Stimulated activated memory B cell treated with anti-CD40 and anti-IgM and Interleukin-4, amounts not matched to agents 10 μg/mL and 1 μg/mL and 100 μg/mL, for 72 hours (primary cell): ENCODE measurements around the gene HPS6.

Experiments used
- ATAC-seq: fragments of 150-1000 bp; cut with Tn5 transposase; 2 replicates; pipeline ENCODE4 v1.10.0; 2021
- H3K27ac Mint-ChIP-seq: one replicate; pipeline ENCODE4 v1.8.0; 2022; ENCODE audit warnings: mild to moderate bottlenecking, mixed read lengths
- H3K27me3 Mint-ChIP-seq: one replicate; pipeline ENCODE4 v1.8.0; 2022; ENCODE audit warnings: mixed read lengths
- H3K36me3 Mint-ChIP-seq: one replicate; pipeline ENCODE4 v1.8.0; 2022; ENCODE audit warnings: mixed read lengths
- H3K4me1 Mint-ChIP-seq: one replicate; pipeline ENCODE4 v1.8.0; 2022; ENCODE audit warnings: mixed read lengths
- H3K4me3 Mint-ChIP-seq: one replicate; pipeline ENCODE4 v1.8.0; 2022; ENCODE audit warnings: mild to moderate bottlenecking, moderate library complexity, mixed read lengths
- H3K9me3 Mint-ChIP-seq: one replicate; pipeline ENCODE4 v1.8.0; 2022; ENCODE audit warnings: mixed read lengths

Gene HPS6

DNA sequence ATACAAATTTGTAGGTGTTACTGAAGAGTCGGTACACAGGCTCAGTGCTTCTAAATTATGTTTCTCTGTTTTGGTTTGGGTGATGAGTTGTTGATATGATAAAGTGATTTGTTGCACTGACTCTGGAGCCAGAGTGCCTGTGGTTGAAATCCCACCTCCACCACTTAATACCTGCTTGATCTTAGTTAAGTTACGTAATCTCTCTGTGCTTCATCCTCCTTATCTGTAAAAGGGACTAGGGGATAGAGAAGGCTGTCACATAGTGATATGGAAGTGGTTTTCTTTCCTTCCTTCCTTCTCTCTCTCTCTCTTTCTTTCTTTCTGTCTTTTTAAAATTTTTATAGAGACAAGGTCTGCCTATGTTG is 664 bp upstream of the HPS6 start:
- peak overlapping the region; percentile 94 for H3K27ac Mint-ChIP-seq
- H3K4me1 Mint-ChIP-seq, result peaks cover 43% of the 10 kb centered on the region
- peaks cover 13% of the 10 kb centered on the region for H3K36me3 Mint-ChIP-seq
- H3K27me3 Mint-ChIP-seq, result no peaks in the 10 kb centered on the region
- peak overlapping the region; percentile 95 for H3K4me3 Mint-ChIP-seq
- no peak for ATAC-seq
- no peaks in the 10 kb centered on the region for H3K9me3 Mint-ChIP-seq

DNA sequence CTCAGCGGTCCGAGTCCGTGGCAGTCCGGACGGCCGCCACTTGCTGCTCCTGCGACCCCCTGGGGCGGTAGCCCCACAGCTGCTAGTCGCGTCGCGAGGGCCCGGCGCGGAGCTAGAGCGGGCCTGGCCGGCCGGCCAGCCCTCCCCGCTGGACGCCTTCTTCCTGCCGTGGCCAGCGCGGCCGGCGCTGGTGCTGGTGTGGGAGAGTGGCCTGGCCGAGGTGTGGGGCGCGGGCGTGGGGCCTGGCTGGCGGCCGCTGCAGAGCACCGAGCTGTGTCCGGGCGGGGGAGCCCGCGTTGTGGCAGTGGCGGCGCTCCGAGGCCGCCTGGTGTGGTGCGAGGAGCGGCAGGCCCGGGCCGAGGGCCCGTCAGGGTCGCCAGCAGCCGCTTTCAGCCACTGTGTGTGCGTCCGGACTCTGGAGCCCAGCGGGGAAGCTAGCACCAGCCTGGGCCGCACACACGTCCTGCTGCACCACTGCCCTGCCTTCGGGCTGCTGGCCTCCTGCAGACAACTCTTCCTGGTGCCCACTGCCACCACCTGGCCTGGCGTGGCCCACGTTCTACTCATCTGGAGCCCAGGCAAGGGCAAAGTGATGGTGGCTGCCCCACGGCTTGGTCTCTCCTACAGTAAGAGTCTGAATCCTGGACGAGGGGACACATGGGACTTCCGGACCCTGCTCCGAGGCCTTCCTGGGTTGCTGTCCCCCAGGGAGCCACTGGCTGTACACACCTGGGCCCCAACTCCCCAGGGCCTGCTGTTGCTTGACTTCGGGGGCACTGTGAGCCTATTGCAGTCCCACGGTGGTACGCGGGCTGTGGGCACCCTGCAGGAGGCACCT is 631 bp downstream of the HPS6 start:
- peak overlapping the region; percentile 95 for H3K4me3 Mint-ChIP-seq
- peak; percentile 44 for ATAC-seq
- H3K4me1 Mint-ChIP-seq, result peaks cover 44% of the 10 kb centered on the region
- no peaks in the 10 kb centered on the region for H3K9me3 Mint-ChIP-seq
- peaks cover 13% of the 10 kb centered on the region for H3K36me3 Mint-ChIP-seq
- no peaks in the 10 kb centered on the region for H3K27me3 Mint-ChIP-seq
- peak overlapping the region; percentile 94 for H3K27ac Mint-ChIP-seq

DNA sequence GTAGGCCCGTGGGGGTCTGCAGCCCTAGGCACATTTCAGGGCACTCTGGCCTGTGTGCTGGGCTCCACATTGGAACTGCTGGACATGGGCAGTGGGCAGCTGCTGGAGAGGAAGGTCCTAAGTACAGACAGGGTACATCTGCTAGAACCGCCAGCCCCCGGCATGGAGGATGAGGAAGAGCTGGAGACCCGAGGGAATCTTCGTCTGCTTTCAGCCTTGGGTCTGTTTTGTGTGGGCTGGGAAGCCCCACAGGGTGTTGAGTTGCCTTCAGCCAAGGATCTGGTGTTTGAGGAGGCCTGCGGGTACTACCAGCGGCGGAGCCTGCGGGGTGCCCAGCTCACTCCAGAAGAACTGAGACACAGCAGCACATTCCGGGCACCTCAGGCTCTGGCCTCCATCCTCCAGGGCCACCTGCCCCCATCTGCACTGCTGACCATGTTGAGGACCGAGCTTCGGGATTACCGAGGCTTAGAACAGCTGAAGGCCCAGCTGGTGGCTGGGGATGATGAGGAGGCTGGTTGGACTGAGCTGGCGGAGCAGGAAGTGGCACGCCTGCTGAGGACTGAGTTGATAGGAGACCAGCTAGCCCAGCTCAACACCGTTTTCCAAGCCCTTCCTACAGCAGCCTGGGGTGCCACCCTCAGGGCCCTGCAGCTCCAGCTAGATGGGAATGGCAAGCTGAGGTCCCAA is 1.4 kb downstream of the HPS6 start:
- Mint-ChIP-seq H3K27me3 (no peaks in the 10 kb centered on the region), H3K36me3 (peaks cover 13% of the 10 kb centered on the region), H3K27ac (peak overlapping the region; percentile 94), H3K4me1 (peaks cover 44% of the 10 kb centered on the region), H3K4me3 (peak overlapping the region; percentile 95), H3K9me3 (no peaks in the 10 kb centered on the region)
- no peak for ATAC-seq

DNA sequence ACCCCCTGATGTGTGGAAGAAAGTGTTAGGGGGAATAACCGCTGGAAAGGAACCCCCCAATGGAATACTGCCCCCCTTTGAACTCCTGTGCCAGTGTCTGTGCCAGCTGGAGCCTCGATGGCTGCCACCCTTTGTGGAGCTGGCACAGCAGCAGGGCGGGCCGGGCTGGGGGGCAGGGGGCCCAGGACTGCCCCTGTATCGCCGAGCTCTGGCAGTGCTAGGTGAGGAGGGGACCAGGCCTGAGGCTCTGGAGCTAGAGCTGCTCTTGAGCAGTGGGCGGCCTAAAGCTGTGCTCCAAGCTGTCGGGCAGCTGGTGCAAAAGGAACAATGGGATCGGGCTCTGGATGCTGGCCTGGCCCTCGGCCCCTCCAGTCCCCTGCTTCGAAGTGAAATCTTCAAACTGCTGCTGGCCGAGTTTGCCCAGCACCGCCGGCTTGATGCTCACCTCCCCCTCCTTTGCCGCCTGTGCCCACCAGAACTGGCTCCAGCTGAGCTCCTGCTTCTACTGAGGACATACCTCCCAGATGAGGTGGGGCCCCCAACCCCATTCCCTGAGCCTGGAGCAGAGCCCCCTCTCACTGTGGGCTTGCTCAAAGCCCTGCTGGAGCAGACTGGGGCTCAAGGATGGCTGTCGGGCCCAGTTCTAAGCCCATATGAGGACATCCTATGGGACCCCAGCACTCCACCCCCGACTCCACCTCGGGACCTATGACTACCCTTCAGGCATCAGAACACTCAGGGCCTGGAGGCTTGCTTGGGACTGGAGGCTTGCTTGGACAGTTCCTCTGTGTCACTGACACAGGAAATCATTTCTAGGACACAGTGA is 2.2 kb downstream of the HPS6 start:
- H3K27ac Mint-ChIP-seq, result no peak overlapping the region
- ATAC-seq, result no peak
- peak overlapping the region; percentile 95 for H3K4me3 Mint-ChIP-seq
- peaks cover 13% of the 10 kb centered on the region for H3K36me3 Mint-ChIP-seq
- no peaks in the 10 kb centered on the region for H3K9me3 Mint-ChIP-seq
- peaks cover 44% of the 10 kb centered on the region for H3K4me1 Mint-ChIP-seq
- no peaks in the 10 kb centered on the region for H3K27me3 Mint-ChIP-seq

DNA sequence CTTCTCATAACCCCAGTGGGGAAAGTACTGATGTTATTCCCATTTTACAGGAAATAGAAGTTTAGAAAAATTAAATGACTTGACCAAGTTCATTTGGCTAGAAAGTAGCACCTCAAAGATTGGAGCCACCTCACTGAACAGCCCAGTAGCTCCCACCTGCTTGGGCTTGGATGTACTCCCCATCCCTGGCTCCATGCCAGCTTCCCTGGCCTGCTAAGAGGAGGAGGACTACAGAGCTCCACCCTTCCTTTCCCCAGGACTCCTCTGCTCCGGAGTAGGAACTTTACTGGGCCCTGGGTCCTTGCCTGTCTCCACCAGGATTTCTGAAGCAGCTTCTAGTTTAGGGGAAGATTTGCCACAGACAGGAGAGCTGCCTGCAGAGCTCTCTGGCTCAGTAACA is 3.1 kb downstream of the HPS6 start:
- peak overlapping the region; percentile 6 for H3K27ac Mint-ChIP-seq
- peaks cover 13% of the 10 kb centered on the region for H3K36me3 Mint-ChIP-seq
- ATAC-seq, result no peak
- no peaks in the 10 kb centered on the region for H3K27me3 Mint-ChIP-seq
- H3K4me1 Mint-ChIP-seq, result peaks cover 37% of the 10 kb centered on the region
- no peaks in the 10 kb centered on the region for H3K9me3 Mint-ChIP-seq
- H3K4me3 Mint-ChIP-seq, result no peak overlapping the region

DNA sequence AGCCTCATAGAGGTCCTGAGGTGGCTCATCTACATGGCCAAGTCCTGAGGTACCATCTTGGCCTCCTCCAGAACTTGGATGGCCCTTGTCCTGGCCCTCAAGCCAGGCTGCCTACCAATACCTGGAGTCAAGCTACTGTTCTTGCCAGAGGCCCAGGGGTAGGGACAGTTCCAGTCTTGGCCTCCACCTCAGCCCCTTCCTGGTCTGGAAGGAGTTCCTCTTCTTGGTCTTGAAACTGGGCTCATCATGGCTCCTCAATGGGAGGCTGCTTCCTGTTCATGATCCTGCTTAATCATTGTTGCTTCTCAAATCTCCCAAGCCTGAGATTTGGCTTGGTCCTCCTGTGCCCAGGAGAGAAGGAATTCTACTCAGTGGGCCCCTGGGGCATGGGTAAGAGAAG is 3.9 kb downstream of the HPS6 start:
- H3K27me3 Mint-ChIP-seq, result no peaks in the 10 kb centered on the region
- H3K4me3 Mint-ChIP-seq, result no peak overlapping the region
- peak overlapping the region; percentile 53 for H3K27ac Mint-ChIP-seq
- H3K9me3 Mint-ChIP-seq, result no peaks in the 10 kb centered on the region
- no peak for ATAC-seq
- H3K4me1 Mint-ChIP-seq, result peaks cover 34% of the 10 kb centered on the region
- H3K36me3 Mint-ChIP-seq, result peaks cover 13% of the 10 kb centered on the region

DNA sequence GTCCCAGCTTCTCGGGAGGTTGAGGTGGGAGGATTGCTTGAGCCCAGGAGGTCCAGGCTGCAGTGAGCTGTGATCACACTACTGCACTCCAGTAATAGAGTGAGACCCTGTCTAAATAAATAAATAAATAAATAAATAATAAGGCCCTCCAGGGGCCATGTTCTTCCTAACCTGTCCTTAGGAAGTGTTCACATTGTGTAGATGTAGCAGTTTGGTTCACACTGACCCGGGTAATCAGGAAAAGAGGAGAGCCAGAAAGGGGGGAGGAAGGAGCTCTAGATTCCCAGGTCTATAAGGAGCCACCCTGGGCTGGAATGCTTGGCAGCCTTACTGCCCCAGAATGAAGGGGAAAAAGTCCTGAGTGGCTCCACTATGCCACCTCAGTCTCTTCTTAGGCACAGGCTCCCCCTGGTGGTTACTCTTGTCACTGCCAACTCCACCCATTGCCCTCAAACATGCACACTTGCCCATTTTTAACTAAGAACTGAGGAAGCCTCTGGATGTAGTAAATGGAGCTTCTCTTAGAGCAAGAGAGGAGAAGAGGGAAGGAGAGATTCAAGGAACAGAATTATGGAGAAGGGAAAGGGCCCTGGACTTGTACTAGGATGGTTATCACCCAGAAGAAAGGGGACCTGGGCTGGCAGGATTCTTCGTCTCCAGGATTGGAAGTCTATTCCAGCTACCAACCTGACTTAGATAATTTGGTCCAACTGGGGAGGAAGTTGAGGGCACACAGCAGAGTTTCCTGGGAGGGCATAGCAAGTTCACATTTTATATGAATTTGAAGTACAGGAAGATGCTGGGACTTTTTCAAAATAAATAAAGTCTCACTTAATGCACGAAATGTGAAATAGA is 7.8 kb downstream of the HPS6 start:
- Mint-ChIP-seq H3K27ac (no peak overlapping the region), H3K9me3 (no peaks in the 10 kb centered on the region), H3K27me3 (no peaks in the 10 kb centered on the region), H3K36me3 (peaks cover 5% of the 10 kb centered on the region), H3K4me3 (no peak overlapping the region), H3K4me1 (peaks cover 7% of the 10 kb centered on the region)
- ATAC-seq, result peak; percentile 84

DNA sequence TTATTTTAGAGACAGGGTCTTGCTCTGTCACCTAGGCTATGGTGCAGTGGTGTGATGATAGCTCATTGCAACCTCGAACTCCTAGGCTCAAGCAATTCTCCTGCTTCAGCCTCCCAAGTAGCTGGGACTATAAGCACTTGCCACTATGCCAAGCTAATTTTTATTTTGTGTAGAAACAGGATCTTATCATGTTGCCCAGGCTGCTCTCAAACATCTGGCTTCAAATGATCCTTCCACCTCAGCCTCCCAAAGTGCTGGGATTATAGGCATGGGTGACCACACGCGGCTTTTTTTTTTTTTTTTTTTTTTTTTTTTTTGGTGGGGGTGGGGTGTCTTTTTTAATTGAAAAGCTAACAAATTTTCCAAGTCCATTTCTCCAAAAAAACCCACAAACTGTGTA is 18.4 kb downstream of the HPS6 start:
- Mint-ChIP-seq H3K27me3 (no peaks in the 10 kb centered on the region), H3K4me1 (no peaks in the 10 kb centered on the region), H3K27ac (no peak overlapping the region), H3K9me3 (no peaks in the 10 kb centered on the region), H3K4me3 (no peak overlapping the region), H3K36me3 (peaks cover 9% of the 10 kb centered on the region)
- no peak for ATAC-seq

DNA sequence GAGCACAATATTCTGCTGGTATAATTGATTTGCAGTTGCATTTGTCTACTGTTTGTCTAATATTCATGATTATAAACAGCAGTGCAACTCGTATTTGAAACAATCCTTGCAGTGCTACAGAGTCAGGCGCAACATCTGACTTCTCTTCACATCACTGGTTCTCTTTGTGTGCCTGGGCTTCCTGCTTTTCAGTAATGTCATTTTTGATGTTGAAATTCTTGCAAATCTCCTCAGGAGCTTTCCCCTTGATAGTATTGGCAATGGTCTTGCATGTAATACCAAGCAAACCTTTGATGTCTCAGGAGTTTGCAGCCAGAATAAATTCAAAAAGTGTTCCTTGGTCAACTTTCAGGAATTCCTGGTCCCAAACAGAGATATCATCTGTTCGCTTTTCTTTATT is 20.2 kb downstream of the HPS6 start:
- no peak for ATAC-seq
- no peak overlapping the region for H3K4me3 Mint-ChIP-seq
- H3K27me3 Mint-ChIP-seq, result no peaks in the 10 kb centered on the region
- no peaks in the 10 kb centered on the region for H3K9me3 Mint-ChIP-seq
- no peak overlapping the region for H3K27ac Mint-ChIP-seq
- no peaks in the 10 kb centered on the region for H3K4me1 Mint-ChIP-seq
- H3K36me3 Mint-ChIP-seq, result peaks cover 9% of the 10 kb centered on the region

DNA sequence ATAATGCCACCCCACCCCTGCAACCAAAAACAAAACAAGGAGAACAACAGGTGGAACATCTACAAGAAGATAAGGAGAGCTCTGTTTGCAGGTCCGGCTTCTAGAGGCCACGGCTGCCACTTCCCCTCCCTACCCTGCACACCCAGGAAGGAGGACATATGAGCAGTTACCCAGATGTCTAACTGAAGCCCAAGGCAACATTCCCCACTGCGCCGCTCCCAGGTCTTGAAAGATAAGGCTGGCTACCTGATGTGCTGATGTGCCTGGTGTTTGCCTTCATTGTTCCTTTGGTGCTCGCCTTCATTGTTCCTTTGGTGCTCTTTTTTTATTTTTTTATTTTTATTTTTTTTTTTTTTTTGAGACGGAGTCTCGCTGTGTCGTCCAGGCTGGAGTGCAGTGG is 21.0 kb downstream of the HPS6 start:
- no peak for ATAC-seq
- no peaks in the 10 kb centered on the region for H3K4me1 Mint-ChIP-seq
- H3K4me3 Mint-ChIP-seq, result no peak overlapping the region
- H3K9me3 Mint-ChIP-seq, result no peaks in the 10 kb centered on the region
- no peaks in the 10 kb centered on the region for H3K27me3 Mint-ChIP-seq
- H3K27ac Mint-ChIP-seq, result no peak overlapping the region
- H3K36me3 Mint-ChIP-seq, result peaks cover 9% of the 10 kb centered on the region

DNA sequence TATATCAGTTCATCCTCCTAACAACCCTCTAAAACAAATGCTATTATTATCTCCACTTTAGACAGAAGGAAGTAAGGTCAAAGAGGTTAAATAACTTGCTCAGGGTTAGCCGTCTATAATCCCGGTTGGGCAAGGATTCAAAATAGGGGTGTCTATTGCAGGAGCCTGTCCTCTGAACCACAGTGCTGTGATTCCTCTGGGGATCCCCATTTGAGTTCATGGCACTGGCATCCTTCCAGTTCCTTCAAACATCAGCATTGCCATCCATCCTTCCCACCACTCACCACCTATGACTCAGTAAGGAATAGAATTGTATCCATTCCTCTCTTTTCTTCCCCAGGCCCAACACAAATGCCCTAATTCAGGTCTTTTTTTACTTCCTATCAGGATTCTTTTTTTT is 25.6 kb downstream of the HPS6 start:
- Mint-ChIP-seq H3K4me3 (no peak overlapping the region), H3K36me3 (peaks cover 9% of the 10 kb centered on the region), H3K27me3 (no peaks in the 10 kb centered on the region), H3K27ac (no peak overlapping the region), H3K4me1 (no peaks in the 10 kb centered on the region), H3K9me3 (no peaks in the 10 kb centered on the region)
- ATAC-seq, result no peak

DNA sequence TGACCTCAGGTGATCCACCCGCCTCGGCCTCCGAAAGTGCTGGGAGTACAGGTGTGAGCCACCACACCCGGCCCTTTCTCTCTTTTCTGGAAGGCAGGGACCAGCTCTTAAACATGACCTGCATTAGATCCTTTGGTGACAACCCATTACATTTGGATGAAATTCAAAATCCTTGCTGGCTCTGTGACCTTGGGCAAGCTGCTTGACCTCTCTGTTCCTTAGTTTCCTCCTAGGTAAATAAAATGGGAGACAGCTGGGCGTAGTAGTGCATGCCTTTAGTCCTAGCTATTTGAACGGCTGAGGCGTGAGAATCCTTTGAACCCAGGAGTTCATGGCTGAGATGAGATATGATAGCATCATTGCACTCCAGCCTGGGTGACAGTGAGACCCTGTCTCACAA is 31.3 kb downstream of the HPS6 start:
- no peak overlapping the region for H3K27ac Mint-ChIP-seq
- no peaks in the 10 kb centered on the region for H3K4me1 Mint-ChIP-seq
- H3K36me3 Mint-ChIP-seq, result peaks cover 6% of the 10 kb centered on the region
- no peak overlapping the region for H3K4me3 Mint-ChIP-seq
- no peaks in the 10 kb centered on the region for H3K9me3 Mint-ChIP-seq
- no peaks in the 10 kb centered on the region for H3K27me3 Mint-ChIP-seq
- ATAC-seq, result no peak

DNA sequence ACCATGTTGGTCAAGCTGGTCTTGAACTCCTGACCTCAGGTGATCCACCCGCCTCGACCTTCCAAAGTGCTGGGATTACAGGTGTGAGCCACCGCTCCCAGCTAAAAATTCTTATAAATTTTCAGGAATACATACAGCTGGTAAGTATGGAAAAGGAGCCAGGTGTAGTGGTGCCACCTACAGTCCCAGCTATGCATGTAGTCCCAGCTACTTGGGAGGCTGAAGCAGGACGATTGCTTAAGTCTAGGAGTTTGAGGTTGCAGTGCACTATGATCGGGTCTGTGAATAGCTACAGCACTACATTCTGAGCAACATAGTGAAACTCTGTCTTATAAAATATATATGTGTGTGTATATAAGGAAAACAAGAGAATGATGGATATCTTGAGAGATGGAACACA is 36.0 kb downstream of the HPS6 start:
- no peaks in the 10 kb centered on the region for H3K27me3 Mint-ChIP-seq
- no peak for ATAC-seq
- no peaks in the 10 kb centered on the region for H3K9me3 Mint-ChIP-seq
- H3K4me1 Mint-ChIP-seq, result peaks cover 6% of the 10 kb centered on the region
- H3K36me3 Mint-ChIP-seq, result peaks cover 20% of the 10 kb centered on the region
- H3K27ac Mint-ChIP-seq, result no peak overlapping the region
- H3K4me3 Mint-ChIP-seq, result no peak overlapping the region

DNA sequence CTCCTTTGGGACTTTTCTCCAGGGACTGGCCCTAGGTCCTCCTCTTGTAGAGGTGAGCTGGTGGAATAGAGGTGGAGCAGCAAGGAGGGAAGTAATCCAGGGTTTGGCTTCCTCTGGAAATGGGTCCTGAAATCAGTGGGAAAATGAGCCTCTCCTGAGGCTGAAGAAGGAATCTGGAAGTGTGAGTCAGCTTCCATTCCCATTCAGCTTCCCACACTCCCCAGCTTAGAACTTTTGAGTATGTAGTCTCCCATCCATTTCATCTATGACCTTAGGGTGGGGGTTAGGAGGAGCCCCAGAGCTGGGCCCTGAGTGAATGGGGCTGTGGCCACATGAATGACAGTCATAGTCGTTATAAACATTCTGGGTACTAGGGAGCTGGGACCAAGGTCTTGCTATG is 37.3 kb downstream of the HPS6 start:
- Mint-ChIP-seq H3K4me1 (peaks cover 6% of the 10 kb centered on the region), H3K27ac (no peak overlapping the region), H3K36me3 (peaks cover 33% of the 10 kb centered on the region), H3K9me3 (no peaks in the 10 kb centered on the region), H3K27me3 (no peaks in the 10 kb centered on the region), H3K4me3 (no peak overlapping the region)
- ATAC-seq, result no peak

DNA sequence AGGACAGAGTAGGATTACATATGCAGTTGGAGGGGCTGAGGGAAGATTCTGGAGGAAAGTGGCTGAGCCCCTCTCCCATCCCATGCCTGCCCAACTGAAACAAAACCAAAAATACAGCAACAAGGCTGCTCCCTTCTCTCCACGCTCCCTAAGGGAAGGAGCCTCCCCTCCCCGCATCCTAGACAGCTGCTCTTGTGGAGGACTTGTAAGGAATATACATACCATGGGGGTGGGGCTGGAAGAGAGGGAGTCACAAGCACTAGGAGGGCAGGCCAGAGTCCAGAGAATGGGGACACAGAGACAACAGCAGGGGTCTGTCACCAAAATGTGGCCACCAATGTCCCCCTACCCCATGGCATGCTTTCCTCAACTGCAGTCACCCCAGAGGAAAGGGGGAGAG is 41.8 kb downstream of the HPS6 start:
- H3K9me3 Mint-ChIP-seq, result no peaks in the 10 kb centered on the region
- no peak overlapping the region for H3K4me3 Mint-ChIP-seq
- peaks cover 64% of the 10 kb centered on the region for H3K36me3 Mint-ChIP-seq
- no peaks in the 10 kb centered on the region for H3K27me3 Mint-ChIP-seq
- H3K4me1 Mint-ChIP-seq, result peaks cover 6% of the 10 kb centered on the region
- no peak overlapping the region for H3K27ac Mint-ChIP-seq
- no peak for ATAC-seq
